CD4-positive, alpha-beta T cell treated with Interleukin-6 at 100 ng/mL for 8 hours (primary cell): ENCODE data around the gene RBCK1.
"Not testable (repeated sequence)": the region's sequence is repeated elsewhere in the genome, so short reads cannot be mapped to it uniquely, and the experiment has no call there.

Experiments used
- DNase-seq: peaks from one replicate; pipeline ENCODE4 v3.0.0-alpha.2; 2020; ENCODE audit warnings: mixed read lengths, low spot score

RBCK1 gene

DNA sequence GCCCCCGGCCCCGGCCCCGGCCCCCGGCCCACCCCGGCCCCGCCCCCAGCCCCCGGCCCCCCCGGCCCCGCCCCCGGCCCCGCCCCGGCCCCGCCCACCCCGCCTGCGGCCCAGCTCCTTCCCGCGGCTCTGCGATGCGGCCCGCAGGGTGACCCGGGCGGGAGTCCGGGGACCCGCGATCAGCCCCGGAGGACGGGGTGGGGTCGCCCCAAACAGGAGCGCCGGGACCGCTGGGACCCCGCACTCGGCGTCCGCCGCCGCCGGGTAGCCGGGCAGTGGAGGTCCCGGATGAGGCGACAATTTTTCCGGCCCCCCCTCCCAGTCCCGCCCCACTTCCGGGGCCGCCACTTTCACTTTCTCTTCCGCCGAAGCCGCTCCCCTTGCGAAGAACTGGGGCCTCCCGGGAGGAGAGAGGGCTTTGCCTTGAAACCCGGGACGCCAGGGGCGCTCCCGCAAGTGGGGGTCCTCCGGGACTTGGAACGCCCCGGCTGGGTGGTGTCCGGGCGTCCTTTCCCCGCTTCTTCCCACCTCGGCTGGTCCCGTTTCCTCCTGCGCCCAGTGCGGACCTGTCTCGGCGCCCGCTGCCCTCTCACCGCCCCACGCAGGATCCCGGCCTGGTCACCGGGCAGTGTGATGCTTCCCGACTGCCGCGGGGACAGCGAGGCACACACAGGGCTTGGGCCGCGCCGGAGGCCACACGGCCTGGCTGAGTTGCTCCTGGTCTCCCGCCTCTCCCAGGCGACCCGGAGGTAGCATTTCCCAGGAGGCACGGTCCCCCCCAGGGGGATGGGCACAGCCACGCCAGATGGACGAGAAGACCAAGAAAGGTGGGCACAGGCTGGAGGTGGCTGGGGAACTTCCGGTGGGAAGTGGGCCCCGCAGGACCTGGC is at the start of gene RBCK1:
Gene RBCK1, plus strand, starts transcription at position 347 of the 890 bp plus-strand sequence. Its CDS starts 459 bp downstream, at position 806.
- peak; percentile 86 for DNase-seq

DNA sequence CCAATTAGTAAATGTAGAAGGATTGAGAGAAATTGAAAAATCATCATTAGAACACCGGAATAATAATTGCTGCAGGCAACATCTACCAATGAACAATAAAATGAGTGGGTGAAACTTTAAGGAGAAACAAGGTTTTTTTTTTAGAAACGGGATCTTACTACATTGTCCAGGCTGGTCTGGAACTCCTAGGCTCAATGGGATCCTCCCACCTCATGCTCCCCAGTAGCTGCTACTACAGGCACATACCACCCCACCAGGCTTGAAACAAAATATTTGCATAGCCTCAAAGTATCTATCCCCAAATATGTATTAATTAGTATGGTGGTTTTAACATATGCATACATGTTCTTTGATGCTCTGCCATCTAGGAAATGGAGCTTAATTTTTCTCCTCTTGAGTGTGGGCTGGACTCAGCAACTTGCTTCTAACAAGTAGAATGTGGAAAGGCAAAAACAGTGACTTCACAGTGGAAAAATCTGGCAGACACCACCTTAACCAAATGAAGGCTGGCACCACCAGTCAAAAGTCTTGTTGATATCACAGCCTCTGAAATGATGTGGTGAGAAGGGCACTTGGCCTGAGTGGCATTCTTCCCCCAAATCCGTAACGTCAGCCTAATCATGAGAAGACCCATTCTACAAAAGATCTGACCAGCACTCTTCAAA is 49.1 kb upstream of the RBCK1 start:
- no peak for DNase-seq

DNA sequence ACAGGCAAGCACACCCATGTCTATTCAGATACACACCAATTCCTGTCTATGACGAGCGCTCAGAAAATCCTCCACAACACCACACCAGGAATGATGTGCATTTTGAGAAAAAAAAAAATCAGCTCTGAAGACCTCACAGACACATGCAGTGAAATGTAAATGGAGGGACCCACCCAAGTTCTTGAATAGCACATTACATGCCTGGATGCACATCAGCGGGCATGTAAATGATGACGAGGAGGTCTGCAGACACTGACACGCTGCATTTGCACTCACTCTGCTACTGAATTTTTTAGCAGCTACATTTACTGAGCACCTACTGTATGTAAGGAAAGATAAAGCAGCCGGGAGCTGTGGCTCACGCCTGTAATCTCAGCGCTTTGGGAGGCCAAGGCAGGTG is 46.5 kb upstream of the RBCK1 start:
- DNase-seq, result no peak

- no peak for DNase-seq
Observed at GRCh38 chr20:362271-363254, 45.5 kb upstream of the RBCK1 start.

DNA sequence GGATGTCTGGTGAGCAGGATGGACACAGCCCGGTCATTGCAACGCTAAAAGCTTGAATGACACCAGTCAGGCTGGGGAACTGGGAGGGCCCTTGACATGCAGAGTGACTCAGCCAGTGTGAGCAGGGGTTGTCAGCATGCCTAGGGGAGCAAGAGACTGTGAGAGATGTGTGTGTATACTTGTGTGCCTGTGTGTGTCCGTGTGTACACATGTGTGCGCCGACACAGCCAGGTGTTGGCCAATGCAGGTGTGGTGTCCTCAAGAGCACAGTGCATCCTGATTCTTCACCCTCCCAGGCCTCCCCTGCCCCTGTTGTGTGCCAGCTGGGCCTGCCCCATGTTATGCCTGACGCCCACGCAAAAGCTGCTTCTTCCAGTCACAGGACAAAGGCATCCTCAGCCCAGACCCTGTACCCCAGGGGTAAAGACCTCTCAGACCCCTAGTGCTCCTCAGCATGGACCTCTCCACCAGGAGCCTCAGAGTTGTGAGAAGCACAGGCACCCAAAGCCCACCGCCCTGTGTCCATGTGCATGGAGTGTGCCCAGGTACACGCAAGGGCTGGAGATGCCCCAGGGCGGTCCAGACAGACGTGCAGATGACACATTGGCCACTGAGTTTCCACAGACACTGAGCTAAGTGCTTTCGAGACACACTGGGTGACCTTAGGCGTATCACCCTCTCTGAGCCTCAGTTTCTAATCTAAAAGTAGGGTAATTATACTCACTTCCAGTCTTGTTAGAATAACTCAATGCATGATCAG is 44.6 kb upstream of the RBCK1 start:
- DNase-seq, result no peak

GRCh38 chr20:364905-365794 is 42.9 kb upstream of the RBCK1 start:
- no peak for DNase-seq

GRCh38 chr20:366041-366718 is 41.9 kb upstream of the RBCK1 start:
- peak; percentile 31 for DNase-seq

DNA sequence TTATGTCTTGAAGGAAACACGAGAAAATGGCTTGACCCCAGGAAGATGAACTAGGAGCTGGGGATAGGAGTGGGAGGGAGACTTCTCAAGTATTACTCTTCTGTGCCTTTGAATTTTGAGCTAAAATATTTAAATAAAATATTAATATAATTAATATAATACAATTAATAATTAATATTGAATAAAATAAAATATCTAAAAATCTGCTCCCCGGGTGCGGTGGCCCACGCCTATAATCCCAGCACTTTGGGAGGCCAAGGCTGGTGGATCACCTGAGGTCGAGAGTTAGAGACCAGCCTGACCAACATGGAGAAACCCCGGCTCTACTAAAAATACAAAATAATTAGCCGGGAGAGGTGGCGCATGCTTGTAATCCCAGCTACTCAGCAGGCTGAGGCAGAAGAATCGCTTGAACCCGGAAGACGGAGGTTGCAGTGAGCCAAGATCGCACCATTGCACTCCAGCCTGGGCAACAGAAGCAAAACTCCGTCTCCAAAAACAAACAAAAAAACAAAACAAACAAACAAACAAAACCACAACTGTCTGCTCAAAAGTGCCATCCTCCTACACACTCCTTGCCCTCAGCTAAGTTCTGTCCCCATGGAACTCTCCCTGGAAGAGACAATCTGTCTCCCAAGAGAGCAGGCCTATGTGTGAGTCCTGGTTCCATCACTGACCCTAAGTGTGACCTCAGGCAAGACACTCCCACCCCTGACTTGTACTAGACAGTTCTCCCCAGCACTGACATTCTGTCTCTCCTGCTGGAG is 41.2 kb upstream of the RBCK1 start:
- DNase-seq, result no peak

DNA sequence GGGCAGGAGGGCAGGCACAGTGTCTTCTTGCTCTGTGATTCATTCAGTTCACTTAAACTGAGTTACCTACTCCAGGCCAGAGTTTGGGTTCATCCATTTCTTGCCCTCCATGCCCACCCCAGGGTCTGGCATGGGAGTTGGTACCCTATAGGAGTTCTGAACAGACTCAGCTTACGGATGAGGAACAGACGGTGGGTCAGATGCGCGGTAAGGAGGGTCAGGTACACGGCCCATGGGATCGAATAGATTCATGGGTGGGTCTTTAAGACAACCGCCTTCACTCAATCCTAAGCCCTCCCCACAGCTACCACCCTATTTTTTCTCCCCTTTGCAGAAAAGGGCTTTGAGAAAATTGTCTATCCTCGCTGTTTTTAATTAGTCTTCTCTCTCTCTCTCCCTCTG is 40.6 kb upstream of the RBCK1 start:
- no peak for DNase-seq

- DNase-seq, result no peak
Observed at GRCh38 chr20:368915-369314, 39.2 kb upstream of the RBCK1 start.

DNA sequence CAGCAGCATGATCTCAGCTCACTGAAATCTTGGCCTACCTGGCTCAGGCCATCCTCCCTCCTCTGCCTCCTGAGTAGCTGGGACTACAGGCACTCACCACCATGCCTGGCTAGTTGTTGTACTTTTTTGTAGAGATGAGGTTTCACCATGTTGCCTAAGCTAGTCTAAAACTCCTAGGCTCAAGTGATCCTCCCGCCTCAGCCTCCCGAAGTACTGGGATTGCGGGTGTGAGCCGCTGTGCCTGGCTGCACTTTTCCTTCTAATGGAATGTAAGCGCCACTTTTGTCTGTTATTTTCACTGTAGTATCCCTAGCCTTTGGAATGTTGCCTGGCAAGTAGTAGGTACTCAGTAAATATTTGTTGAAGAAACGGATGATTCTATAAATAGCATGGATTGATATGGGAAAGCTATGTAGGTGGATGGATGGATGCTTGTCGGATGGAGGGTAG is 37.9 kb upstream of the RBCK1 start:
- DNase-seq, result no peak

GRCh38 chr20:370977-371754 is 36.9 kb upstream of the RBCK1 start:
- DNase-seq, result no peak

DNA sequence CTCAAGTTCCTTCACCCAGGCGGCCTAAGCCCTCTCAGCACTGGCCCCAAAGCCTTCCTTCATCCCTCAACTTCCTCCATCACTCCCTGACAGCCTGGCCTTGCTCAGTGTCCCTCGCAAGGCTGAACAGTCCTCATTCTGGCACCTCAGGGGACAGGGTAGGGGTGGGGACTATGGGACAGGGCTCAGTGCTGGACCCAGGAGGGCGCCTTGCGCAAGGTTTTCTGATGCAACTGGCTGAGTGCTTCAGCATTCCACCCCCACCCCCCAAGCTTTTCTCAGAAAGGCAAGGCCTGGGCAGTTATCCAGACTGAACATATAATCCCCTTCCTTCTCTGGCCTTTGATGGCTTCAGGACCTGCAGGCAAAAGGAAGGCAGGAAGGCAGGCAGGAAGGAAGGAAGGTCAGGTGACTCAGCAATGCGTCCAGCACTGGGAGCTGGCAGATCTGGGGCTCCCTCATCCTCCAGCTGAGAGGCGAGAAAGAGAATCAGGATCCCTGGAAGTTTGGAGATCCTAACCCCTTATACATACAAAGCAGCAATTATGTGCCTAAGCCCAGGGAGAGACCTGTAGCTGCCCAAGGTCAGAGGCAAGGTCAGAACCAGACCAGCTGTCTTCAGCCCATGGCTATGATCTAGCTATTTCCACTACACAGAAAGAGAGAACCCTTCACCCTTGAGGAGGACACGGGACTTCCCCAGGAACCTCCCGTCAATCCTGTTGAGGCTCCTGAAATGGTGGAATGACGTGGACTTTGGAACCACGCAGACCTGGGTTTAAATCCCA is 36.1 kb upstream of the RBCK1 start:
- DNase-seq, result no peak

- DNase-seq, result not testable (repeated sequence)
Observed at GRCh38 chr20:372543-373082, 35.5 kb upstream of the RBCK1 start.

GRCh38 chr20:373171-373890 is 34.8 kb upstream of the RBCK1 start:
- no peak for DNase-seq

DNA sequence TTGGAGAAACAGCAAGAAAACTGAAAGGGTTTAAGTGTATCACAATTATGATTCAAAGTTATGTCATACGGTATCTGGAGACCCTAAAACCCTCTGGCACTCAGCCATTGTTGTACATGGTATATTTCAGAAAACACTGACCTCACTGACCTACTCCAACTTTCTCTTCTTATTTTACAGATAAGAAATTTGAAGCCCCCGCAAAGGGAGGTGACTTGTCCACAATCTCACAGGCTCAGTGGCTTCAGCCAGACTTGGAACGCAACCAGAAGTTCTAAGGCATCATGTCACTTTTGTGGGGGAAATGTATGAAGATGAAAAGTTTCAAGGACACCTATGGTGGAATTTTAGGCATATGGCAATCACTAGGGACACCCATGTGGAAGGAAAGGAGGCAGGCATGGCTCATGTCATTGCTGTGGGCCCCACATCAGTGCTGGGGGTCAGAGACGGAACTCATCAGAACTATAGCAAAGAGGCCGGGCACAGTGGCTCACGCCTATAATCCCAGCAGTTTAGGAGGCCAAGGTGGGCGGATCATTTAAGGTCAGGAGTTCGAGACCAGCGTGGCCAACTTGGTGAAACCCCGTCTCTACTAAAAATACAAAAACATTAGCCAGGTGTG is 32.7 kb upstream of the RBCK1 start:
- DNase-seq, result no peak
